ENCODE data around the gene CHD8. TPM values are rescaled to one million over a fixed set of nuclear protein-coding genes. Genes with fewer than 3 reads are reported as not detected.

Gene CHD8
- total RNA-seq, 4 donors from 2014 or later, result 46.9 to 60.5 (median 53.1) TPM

DNA sequence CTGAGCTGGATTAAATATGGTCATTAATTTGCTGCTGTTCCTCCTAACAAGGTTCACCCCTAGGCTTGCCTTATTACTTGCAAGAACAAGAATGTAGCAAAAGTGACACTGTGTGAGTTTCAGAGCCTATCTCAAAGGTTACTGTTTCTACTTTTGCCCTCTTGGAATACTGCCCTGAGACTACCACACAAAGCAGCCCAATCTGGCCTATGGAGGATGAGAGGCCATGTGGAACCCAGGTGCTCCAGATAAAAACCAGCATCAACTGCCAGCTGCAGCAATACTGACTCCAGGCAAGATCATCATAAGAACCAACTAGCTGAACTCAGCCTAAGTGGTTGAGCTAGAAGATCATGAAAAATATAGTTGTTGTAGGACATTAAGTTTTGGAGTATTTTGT lies 49.7 kb downstream of the CHD8 start:
- TF ChIP-seq, protein P1, sequence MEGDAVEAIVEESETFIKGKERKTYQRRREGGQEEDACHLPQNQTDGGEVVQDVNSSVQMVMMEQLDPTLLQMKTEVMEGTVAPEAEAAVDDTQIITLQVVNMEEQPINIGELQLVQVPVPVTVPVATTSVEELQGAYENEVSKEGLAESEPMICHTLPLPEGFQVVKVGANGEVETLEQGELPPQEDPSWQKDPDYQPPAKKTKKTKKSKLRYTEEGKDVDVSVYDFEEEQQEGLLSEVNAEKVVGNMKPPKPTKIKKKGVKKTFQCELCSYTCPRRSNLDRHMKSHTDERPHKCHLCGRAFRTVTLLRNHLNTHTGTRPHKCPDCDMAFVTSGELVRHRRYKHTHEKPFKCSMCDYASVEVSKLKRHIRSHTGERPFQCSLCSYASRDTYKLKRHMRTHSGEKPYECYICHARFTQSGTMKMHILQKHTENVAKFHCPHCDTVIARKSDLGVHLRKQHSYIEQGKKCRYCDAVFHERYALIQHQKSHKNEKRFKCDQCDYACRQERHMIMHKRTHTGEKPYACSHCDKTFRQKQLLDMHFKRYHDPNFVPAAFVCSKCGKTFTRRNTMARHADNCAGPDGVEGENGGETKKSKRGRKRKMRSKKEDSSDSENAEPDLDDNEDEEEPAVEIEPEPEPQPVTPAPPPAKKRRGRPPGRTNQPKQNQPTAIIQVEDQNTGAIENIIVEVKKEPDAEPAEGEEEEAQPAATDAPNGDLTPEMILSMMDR (IDR thresholded peaks at IDR 0.05; ENCODE audit: low read depth), result no peak

DNA sequence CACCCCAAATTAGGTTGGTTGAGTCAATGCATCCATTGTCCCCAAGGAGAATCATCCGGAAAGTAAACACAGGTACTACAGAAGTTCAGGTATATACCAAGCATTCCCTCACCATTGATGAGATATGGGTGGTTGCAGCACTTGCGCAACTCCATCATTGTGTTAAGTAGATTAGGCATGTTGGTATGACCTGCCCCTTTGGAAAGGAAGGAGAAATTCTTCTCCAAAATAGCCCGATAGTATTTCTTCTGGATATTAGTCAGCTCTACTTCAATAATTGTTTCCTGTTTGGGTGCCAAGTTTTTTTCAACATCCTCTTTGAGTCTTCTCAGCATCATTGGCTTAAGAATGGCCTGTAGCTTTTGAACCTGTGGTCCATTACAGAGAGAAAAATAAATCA lies 50.8 kb downstream of the CHD8 start:
- TF ChIP-seq, protein P1 (IDR thresholded peaks at IDR 0.05; ENCODE audit: low read depth), result no peak

DNA sequence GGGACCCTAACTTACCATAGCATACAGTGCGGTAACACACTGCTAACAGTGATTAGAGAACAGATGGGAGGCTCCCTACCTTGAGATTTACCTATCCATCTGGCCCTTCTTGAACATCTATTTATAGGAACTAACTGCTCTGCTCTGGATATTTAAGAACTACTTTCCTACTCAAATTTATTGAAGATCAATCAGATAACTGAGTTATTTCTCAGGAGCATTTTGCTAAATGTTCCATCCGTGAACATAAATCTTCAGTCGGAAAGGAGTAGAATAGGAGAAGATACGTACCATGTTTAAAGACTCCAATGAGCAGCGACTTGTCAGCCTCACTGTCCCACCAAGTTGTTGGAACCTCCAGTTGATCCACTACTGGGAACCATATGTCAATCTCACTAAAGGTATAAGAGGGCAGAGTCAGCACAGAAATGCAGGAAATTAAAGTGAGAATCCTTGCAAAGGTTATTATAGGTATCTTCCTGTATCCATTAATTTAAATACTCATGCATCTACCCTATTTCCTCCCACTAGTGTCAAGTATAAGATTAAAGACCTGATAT lies 56.5 kb downstream of the CHD8 start:
- TF ChIP-seq, protein P1 (IDR thresholded peaks at IDR 0.05; ENCODE audit: low read depth), result no peak

DNA sequence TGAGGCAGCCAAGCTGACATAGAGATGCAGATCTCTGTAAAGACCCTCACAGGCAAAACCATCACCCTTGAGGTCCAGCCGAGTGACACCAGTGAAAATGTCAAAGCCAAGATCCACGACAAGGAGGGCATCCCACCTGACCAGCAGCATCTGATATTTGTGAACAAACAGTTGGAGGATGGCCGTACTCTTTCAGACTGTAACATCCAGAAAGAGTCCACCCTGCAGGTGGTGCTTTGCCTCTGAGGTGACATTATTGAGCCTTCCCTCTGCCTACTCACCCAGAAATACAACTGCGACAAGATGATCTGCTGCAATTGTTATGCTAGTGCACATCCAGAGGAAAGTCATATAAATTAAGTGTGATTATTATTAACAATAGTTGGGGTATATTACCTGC lies 57.0 kb downstream of the CHD8 start:
- TF ChIP-seq, protein P1 (IDR thresholded peaks at IDR 0.05; ENCODE audit: low read depth), result no peak

DNA sequence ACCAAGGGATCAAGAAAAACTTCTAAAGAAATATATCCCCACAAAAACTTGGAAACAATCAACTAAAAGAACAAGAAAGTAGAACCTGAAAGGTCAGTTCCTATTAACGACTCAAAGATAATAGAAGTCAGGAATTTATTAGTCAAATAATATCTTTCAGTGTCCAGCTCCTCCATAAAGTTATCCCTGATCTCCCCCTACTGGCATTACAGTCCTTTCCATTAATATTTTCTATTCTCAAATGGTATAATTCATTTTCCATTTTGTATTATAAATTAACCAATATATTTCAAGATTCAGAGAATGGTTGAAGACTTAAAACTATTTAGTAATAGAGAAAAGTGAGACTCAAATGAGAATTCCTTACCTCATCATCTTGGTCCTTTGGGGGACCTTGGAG lies 60.5 kb downstream of the CHD8 start:
- TF ChIP-seq, protein P1 (IDR thresholded peaks at IDR 0.05; ENCODE audit: low read depth), result no peak

DNA sequence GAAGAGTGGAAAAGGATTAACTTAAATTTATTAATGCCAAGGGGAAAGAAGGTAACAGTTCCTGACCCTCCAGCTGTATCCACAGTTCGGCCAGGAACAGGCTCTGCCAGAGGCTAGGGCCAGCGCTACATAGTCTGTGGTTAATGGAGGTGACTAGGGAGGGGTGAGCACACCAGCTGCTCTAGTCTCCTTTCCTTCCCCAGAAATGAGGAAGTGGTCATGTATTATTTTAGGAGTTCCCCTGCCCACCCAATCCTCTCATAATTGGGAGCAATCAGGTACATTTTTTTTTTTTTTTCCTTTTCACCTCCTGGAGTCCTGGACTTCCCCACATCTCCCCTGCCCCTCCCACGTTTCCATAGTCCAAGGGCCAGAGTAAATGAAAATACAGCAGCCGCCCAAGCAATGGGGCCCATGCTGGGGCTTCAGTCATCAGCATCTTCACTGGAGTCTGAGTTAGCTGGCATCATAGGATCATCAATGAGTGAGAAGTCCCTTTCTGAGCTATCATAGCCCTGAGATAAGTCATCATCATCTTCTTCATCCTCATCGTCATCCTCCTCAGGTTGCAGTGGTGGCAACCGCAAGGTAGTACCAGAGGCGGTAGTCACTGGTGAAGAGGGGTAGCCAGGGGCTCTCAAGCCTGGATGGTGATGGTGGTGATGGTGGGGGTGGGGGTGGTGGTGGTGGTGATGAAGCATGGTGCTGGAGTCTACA lies 70.6 kb downstream of the CHD8 start:
- TF ChIP-seq, protein P1 (IDR thresholded peaks at IDR 0.05; ENCODE audit: low read depth), result no peak

DNA sequence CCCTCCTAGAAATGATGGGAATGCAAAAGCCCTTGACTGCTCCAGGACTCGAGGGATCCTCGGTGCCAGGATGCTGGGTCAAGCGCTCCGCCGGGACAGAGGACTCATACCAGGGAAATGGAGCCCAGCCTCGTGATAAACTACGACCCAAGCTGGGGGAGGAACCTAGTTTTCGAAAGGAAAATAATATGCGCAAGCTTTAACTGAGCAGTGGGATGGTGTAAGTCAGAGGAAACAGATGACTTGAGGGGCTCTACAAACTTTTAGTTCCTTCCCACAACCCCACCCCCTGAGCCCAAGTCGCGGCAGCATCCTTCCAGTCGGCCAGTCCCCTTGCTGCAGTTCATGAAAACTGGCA lies 71.5 kb downstream of the CHD8 start:
- TF ChIP-seq, protein P1 (IDR thresholded peaks at IDR 0.05; ENCODE audit: low read depth), result no peak

Measured in subcutaneous adipose tissue (tissue), 4 donors.